Measurements from ENCODE around the gene PTGFRN.

The PTGFRN gene

DNA sequence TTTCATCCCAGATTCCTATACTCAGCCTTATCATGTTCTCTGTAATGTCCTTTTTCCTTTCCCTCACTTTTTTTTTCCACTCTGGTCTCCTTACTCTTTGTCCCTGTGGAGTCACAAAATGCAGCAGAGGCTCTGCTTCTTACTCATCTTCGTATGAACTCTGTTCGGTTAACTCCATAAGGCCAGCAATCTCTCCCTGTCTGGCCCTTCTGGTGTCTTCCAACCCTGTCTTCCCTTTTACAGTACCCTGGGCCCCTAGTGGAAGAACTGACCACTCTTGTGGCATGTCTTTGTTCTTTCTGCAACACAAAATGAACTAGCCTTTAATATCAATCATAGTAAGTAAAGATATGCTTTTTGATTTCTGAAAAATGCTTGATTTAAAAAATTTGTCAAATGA, 98.9 kb downstream of the PTGFRN start:
- DNase-seq = no peak

DNA sequence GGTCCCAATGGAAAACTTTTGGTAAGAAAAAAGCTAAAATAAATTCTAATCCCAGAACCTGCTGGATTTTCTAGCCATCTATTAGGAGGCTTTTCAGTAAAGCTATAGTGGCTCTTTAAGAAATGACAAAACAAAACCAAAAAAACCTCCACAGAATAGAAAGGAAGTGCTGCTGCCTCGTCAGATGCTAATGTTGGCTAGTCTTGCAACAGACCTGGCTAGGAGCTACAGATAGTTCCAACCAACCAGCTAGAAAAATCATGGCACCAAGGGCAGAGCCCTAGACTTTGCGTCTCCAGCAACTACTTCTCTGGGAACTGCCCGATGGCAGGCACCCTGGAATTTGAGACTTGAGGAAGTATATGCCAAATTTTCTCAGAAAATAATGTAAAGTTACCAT, 99.4 kb downstream of the PTGFRN start:
- DNase-seq = no peak

DNA sequence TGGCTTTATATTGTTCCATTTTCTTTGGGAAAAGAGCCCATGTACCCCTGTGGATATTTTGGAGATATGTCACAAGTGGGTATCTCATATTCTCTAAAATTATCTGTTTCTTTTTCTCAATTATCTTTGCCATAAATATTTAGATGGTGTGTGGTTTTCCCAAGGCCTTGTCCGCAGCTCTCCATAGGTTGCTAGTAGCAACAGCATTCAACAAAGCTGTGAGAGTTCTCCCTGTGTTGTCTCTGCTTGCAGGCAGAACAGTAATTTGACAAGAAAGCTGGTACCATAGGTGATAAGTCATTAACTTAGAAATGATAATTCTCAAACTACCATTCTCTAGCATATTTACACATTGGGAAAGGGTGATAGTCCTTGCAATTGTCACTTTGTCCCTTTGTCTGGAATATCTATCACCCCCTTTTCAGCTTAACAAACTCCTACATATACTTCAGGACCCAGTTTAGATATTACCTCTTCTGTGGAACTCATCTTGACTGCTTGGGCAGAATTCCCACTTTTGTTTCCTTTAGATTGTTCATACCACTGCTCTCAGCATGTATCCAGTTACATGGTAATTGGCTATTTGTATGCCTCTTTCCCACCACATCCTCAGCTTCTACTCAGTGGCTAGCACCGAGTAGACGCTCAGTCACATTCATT, 100.7 kb downstream of the PTGFRN start:
- no peak for DNase-seq

DNA sequence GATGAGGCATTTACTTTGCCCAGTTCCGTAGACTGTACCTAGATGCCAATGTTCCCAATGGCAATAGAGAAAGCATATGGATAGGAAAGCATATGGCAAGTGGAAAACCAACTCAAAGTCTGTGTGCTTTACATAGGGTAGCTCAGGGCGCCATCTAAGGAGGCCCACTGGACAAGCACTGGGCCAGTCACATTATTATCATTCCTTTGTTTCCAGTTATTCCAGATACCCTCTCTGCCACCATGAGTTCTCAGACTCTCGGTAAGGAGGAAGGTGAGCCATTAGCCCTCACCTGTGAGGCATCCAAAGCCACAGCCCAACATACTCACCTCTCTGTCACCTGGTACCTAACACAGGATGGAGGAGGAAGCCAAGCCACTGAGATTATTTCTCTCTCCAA, 101.6 kb downstream of the PTGFRN start:
- DNase-seq = no peak

DNA sequence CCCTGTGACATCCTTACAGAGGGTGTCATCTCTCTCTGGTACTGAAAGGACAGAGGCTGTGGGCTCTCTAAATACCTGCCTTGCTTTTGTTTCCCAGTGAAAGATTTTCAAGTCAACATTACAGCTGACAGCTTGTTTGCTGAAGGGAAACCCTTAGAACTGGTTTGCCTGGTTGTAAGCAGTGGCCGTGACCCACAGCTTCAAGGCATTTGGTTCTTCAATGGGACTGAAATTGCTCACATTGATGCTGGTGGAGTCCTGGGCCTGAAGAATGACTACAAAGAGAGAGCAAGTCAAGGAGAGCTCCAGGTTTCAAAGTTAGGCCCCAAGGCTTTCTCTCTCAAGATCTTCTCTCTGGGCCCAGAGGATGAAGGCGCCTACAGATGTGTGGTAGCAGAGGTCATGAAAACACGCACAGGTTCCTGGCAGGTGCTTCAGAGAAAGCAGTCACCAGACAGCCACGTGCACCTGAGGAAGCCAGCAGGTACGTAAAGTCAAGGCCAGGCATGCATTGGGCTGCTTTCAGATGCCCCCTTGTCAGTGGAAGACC, 103.7 kb downstream of the PTGFRN start:
- DNase-seq = no peak

DNA sequence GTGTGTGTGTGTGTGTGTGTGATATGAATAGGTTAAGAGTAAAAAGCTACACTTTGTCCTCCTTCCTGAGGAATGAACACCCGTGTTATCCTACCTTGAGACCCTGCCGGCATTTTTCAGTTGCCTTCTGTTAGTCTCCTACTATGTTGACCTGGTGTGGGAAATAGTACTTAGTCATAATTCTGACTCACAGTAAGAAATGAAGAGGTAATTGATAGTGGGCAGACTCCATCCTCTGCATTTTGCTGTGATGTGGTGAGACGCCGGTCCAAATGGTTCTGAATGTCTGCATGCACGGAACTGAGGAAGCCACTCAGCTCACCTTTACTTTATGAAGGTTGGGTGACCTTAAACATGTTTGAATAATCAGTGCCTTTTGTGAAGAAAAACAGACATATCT, 104.5 kb downstream of the PTGFRN start:
- DNase-seq = no peak

DNA sequence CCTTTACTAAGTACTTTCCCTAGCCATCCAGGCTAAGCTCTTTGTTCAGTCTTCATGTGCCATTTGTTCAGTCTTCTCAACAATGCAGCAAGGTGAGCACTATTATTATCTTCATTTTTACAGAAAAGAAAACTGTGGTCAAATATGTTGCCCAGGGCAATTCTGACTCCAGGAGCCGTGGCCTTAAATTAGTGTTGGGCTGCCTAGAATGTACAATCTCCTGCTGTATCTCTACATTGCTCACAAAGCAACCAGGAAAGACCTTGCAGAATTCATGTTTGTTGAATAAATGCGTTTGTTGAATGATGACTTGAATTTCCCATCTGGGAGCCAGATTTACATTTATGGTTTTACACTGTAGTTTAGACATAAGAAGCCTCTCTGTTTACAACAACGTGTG, 106.0 kb downstream of the PTGFRN start:
- DNase-seq = no peak

DNA sequence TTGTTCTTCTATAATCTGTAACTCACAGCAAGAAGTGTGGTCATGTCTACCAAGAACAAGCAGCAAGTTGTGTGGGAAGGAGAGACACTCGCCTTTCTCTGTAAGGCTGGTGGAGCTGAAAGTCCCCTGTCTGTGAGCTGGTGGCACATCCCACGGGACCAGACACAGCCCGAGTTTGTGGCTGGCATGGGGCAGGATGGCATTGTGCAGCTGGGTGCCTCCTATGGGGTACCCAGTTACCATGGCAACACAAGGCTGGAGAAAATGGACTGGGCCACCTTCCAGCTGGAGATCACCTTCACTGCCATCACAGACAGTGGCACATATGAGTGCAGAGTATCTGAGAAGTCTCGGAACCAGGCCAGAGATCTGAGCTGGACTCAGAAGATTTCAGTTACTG, 107.3 kb downstream of the PTGFRN start:
- no peak for DNase-seq

DNA sequence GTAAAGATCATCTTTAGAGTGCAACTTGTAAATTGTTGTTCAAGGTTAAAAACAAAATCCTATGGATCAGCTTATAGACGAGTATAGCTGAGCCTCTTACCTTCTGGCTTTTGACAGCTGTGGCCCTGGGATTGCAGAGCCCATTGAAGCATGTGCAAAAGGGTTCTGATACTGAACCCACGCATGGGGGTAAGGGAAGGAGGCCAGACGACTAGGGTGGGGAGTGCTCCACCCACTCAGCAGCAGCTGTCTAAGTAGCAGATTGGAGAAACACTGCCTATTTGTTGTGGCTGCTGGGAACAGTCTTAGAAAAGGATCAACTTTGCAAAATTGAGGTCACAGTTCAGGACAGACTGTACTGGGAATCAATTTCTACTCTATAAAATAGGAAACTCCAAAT, 107.9 kb downstream of the PTGFRN start:
- no peak for DNase-seq

DNA sequence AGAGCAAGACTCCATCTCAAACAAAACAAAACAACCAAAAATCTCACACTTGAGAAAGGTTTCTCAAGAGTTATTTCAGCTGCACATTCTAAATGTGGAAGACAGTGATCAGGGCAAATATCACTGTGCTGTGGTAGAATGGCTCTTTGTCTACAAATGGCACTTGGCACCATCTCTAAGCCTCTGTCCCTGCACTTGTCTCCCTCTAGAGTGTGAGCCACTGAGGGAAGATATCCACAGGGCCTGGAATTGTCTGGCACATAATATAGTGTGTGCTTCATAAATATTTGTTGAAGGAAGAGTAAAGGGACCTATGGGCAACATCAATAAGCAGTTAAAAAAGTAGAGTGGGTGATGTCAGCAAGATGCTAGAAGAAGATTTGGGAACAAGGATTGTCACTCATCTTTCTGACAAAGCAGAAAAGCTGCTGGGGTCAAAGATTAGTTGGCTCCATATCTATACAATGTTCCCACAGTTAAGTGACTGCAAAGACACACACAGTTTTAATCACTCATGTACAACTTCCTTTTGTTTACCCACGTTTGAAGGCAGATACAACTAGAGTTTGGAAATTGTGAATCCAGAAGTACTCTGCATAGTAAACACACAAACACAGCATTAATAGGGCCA, 110.9 kb downstream of the PTGFRN start:
- DNase-seq = no peak

DNA sequence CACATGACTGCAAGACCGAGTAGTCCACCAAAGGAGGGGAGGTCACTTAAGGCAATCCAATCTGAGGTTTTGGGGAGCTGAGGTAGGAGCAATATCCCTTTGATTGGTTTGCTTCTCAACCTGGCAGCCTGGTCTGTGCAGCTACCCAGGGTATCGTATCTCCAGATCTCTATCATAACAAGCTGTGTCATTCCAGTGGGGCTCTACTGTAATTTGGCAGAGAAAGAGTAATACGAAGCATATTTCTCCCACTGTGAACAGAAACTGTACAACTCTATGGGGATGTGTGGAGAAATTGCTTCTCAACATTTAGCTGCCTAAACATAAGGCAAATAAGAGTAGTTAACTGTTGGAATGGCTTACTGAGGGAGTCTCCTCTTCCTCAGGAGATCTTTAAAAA, 112.4 kb downstream of the PTGFRN start:
- no peak for DNase-seq

DNA sequence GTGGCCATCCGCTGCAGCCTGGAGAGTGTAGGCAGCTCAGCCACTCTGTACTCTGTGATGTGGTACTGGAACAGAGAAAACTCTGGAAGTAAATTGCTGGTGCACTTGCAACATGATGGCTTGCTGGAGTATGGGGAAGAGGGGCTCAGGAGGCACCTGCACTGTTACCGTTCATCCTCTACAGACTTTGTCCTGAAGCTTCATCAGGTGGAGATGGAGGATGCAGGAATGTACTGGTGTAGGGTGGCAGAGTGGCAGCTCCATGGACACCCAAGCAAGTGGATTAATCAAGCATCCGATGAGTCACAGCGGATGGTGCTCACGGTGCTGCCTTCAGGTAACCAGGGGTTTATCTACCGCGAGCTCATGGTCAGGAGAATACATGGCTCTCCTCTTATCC, 115.9 kb downstream of the PTGFRN start:
- DNase-seq = no peak

DNA sequence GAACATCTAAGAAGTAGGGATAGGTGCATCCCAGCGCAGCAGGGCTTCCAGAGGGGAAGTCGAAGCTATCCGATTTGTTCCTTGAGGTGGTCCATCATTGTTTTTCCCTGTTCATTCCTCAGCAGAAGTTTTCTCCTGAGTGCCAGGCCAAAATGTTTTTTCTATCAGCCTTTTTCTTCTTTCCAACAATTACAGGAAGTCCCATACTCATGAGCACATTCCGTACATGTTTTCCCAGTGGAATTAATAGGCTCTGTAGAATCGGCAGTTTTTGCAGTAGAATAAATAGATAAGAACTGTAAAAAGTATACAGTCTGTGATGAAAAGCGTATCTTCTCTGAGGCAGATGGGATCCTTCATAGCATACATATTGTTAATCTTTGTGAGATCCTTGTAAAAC, 116.6 kb downstream of the PTGFRN start:
- DNase-seq = no peak

DNA sequence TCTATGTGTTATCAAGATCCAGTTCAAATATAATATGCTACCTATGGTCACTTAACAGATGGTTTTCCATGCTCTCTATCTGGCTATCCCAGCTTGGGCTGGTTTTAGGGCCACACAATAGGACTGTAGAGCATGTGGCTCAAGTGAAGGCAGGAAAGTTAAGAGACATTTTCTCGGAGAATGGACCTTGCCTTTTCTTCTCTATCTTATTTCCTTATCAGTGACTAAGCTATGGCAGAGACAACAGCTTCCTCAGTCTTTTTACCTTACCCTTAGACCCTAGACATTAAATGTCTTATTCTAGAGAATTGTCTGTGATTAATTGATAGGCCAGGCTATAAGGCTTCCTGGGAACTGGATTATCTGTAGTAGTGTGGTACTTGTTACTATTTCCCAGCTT, 120.0 kb downstream of the PTGFRN start:
- no peak for DNase-seq

DNA sequence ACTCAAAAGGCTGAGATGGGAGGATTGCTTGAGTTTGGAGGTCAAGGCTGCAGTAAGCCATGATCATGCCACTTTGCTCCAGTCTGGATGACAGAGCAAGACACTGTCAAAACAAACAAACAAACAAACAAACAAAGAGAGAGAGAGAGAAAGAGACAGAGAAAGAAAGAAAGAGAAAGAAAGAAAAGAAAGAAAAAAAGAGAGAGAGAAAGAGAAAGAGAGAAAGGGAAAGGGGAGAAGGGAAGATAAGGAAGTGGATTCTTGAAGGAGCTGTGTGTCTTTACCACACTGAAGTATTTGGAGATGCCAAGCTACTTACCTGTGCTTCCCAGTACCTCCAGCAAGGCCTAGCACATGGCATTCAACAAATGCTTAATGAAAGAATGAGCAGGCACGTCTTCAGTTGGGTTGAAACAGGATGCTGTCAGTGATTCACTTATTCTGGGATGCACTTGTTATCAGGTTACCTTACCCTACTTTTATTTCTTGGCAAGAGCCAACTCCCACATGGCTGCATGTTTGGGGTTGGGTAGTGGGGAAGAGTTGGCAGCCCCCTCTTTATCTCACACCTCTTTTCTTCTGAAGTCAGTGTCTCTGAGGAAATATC, 120.7 kb downstream of the PTGFRN start:
- DNase-seq = no peak

DNA sequence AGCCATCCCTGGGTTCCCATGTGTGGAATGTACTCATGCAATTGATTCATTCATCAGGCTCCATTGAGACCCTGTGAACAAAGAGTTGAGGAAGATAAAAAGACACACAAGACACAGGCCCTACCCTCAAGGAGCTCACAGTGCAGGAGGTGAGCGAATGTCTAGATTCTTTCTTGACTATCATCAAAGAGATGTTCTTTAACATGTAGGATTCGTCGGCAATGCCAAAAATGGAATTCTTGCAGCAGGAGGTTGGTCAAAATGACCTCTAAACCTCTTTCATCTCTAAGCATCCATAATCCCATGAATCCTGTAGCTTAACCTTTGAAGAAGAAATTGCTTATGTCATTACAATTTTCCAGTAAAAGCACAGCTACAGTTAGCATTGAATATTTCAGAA, 122.5 kb downstream of the PTGFRN start:
- no peak for DNase-seq

DNA sequence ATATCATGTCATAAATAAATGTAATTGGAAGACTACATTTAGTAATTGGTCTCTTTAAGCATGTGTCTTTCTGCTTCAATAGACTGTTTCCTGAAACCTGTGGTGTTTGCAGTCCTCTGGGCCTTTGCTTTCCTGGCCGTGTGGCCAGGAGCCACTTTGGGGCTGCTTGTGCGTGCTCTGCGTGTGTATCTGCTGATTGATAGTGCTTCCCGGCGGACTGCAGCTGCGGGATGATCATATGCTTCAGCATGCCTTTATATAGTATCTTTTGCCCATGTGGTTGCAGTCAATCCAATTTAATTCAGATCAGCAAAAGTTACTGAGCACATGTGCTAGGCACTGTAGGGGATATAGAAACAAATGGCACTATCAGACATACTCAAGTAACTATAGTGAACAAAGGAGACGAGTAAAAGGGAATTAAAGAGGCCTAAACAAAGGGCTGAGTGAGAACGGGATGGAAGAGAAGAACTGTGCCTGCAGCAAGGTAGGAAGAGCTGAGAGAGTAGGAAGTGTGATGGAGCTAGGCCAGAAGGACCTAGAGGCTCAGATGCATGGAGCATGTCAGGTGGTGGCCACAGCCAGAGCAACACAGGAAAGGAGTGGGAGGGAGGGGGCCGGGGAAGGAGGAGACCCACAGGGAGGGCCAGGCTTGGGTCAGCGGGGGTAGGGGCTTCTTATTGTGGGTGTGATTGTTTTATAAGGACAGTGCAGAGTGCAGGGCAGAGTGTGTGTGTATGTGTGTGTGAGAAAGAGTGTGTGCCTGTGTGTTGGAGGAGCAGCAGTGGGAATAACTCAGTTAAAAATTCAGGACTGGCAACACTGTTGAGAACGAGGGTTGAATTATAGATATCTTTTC, 123.2 kb downstream of the PTGFRN start:
- DNase-seq = no peak

DNA sequence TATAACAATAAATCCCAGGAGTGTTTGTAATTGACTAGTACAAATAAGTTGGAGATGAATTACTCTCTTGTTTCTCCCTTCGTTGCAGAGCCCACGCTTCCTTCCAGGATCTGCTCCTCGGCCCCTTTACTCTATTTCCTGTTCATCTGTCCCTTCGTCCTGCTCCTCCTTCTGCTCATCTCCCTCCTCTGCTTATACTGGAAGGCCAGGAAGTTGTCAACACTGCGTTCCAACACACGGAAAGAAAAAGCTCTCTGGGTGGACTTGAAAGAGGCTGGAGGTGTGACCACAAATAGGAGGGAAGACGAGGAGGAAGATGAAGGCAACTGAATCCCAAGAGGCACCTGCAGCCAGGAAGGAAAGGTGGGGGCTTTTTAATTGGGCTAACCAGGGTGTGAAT, 124.1 kb downstream of the PTGFRN start:
- DNase-seq = no peak

DNA sequence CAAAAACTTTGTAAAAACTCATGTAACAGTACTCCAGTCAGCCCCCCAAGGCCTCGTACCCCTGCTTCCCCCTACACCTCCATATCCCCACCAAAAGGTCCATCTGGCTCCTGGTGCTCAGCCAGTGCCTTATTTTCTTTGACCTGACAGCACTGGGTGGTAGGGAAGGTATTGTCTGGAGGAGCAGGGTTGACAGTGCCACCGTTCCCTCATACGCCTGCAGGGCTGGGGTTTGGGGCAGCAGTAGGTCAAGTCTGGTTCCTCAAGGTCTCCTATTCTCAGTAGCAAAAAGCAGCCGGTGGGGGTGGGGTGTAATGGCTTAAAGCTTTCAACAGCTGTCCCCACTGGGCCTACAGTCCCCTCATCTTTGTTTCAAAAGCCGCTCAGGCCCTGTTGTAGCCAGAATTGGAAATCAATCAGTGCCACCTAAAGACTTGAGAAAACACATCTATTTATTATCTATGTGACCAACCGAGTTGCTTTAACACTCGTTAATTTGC, 125.1 kb downstream of the PTGFRN start:
- no peak for DNase-seq

DNA sequence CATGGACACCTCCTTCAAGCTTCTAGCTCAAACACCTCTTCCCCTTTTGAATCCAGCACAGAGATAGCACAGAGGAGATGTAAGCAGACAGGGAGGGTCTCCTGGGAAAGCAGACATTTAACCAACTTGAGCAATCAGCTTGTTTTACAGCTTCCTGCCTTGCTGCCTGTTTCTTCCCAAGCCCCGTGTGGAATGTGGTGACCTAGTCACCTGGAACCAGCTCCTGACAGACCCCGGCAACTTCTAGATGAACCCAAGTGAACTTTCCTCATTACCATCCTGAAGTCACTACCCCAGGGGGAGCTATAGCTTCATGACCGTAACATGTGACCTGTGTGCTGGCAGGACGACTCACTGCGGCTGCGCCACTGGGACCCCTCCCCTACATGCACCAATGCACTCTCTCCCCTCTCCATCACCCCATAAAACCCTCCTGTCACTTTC, 126.3 kb downstream of the PTGFRN start:
- DNase-seq = no peak

DNA sequence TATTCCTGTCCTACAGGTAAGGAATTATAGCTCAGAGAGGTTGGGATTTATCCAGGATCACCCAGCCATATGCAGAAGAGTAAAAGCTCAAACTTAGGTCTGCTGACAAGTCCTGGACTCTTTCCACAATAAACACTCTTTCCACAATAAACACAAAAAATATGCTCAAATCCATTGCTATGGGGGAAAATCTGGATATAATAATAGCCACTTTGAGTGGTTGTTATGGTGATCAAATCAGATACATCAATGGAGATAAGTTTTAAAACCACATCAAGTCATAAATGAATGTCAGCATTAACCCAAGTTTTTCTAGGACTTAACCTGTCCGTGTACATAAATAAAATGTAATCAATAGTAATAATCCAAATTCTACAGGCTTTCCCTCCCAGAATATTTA, 128.1 kb downstream of the PTGFRN start:
- no peak for DNase-seq

DNA sequence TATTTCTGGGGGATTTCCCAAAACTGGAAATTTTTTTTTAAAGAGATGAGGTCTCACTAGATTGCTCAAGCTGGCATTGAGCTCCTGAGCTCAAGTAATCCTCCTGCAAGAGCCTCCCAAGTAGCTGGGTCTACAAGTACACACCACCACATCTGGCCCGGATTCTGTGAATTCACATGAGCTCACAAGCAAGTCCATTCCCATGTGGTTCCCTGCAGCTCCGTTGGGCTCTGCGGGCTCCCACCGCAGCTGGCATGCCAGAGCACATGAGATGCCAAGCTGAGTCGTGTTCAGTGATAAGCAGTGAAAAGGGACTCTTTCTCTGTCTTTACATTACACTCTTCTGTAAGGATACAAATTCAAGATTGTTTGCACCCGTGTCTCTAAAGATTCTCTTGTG, 128.5 kb downstream of the PTGFRN start:
- DNase-seq = no peak
